Measurements from ENCODE around the gene DLX5. TPM values are rescaled to one million over a fixed set of nuclear protein-coding genes. Genes with fewer than 3 reads are reported as not detected.

DLX5 gene
- total RNA-seq, 1 experiment from 2014 or later, result not detected

GRCh38 chr7:96993094-96993865 lies 31.4 kb downstream of the DLX5 start:
- Histone ChIP-seq H3K4me3 (no peak overlapping the region), H3K9me3 (ENCODE audit: insufficient read depth, low read depth) (no peaks in the 10 kb centered on the region), H3K27me3 (ENCODE audit: insufficient read depth, low read depth) (peaks cover 12% of the 10 kb centered on the region; the same call in 1 of the 2 replicates), H2AFZ (no peak overlapping the region), H3K9me2 (ENCODE audit: insufficient read depth) (no peaks in the 10 kb centered on the region), H3K4me1 (replicated peaks; ENCODE audit: insufficient read depth) (no peaks in the 10 kb centered on the region), H3K27ac (no peak overlapping the region), H3K4me2 (no peak overlapping the region), H3K36me3 (ENCODE audit: low read depth) (no peaks in the 10 kb centered on the region), H3F3A (ENCODE audit: insufficient read depth, low read depth) (no peaks in the 10 kb centered on the region), H4K20me1 (ENCODE audit: insufficient read depth) (no peaks in the 10 kb centered on the region), H3K79me2 (ENCODE audit: low read depth) (no peaks in the 10 kb centered on the region)
- no TSS peak for BruUV-seq (replicated peaks)
- TF ChIP-seq EZH2 (IDR thresholded peaks at IDR 0.05; ENCODE audit: low read depth) (no peak), CTCF (conservative IDR thresholded peaks at IDR 0.05) (no peak)
- intact Hi-C loops (cut with micrococcal nuclease; ENCODE audit: unreplicated experiment), result no loop called here
- no peak for DNase-seq
- ChIA-PET POLR2A (ENCODE audit: unreplicated experiment) (no interaction called here), CTCF (no interaction called here)

- BruUV-seq (replicated peaks), result no TSS peak
- Histone ChIP-seq H3K27me3 (ENCODE audit: insufficient read depth, low read depth) (peaks cover 11% of the 10 kb centered on the region; the same call in 1 of the 2 replicates), H3K4me2 (no peak overlapping the region), H3K9me2 (ENCODE audit: insufficient read depth) (no peaks in the 10 kb centered on the region), H3K4me1 (replicated peaks; ENCODE audit: insufficient read depth) (no peaks in the 10 kb centered on the region), H3K4me3 (no peak overlapping the region), H3K27ac (no peak overlapping the region), H3K9me3 (ENCODE audit: insufficient read depth, low read depth) (no peaks in the 10 kb centered on the region), H3K36me3 (ENCODE audit: low read depth) (no peaks in the 10 kb centered on the region), H3K79me2 (ENCODE audit: low read depth) (no peaks in the 10 kb centered on the region), H3F3A (ENCODE audit: insufficient read depth, low read depth) (no peaks in the 10 kb centered on the region), H4K20me1 (ENCODE audit: insufficient read depth) (no peaks in the 10 kb centered on the region), H2AFZ (no peak overlapping the region)
- intact Hi-C loops (cut with micrococcal nuclease; ENCODE audit: unreplicated experiment), result no loop called here
- DNase-seq, result no peak
- no peak for TF ChIP-seq EZH2 (IDR thresholded peaks at IDR 0.05; ENCODE audit: low read depth)
- TF ChIP-seq CTCF (conservative IDR thresholded peaks at IDR 0.05), result no peak
- CTCF ChIA-PET, result no interaction called here
- POLR2A ChIA-PET (ENCODE audit: unreplicated experiment), result no interaction called here
Measured at GRCh38 chr7:96992192-96993005, 32.2 kb downstream of the DLX5 start.

GRCh38 chr7:96991546-96992191 lies 33.0 kb downstream of the DLX5 start:
- no peak overlapping the region for H3K4me3 ChIP-seq
- H3K27ac ChIP-seq, result no peak overlapping the region
- TF ChIP-seq EZH2 (IDR thresholded peaks at IDR 0.05; ENCODE audit: low read depth) (no peak), CTCF (conservative IDR thresholded peaks at IDR 0.05) (no peak)
- no peaks in the 10 kb centered on the region for H3K9me3 ChIP-seq (ENCODE audit: insufficient read depth, low read depth)
- 0 out of 2 replicates have a peak, but pooled peaks cover 4% of the 10 kb centered on the region for H3K27me3 ChIP-seq (ENCODE audit: insufficient read depth, low read depth)
- no peaks in the 10 kb centered on the region for H3K9me2 ChIP-seq (ENCODE audit: insufficient read depth)
- CTCF ChIA-PET, result no interaction called here
- H3F3A ChIP-seq (ENCODE audit: insufficient read depth, low read depth), result no peaks in the 10 kb centered on the region
- no peak for DNase-seq
- H4K20me1 ChIP-seq (ENCODE audit: insufficient read depth), result no peaks in the 10 kb centered on the region
- H3K4me1 ChIP-seq (replicated peaks; ENCODE audit: insufficient read depth), result no peaks in the 10 kb centered on the region
- BruUV-seq (replicated peaks), result no TSS peak
- no peak overlapping the region for H2AFZ ChIP-seq
- H3K79me2 ChIP-seq (ENCODE audit: low read depth), result no peaks in the 10 kb centered on the region
- no peaks in the 10 kb centered on the region for H3K36me3 ChIP-seq (ENCODE audit: low read depth)
- intact Hi-C loops (cut with micrococcal nuclease; ENCODE audit: unreplicated experiment), result no loop called here
- POLR2A ChIA-PET (ENCODE audit: unreplicated experiment), result no interaction called here
- H3K4me2 ChIP-seq, result no peak overlapping the region
